HK-2 (cell line): ENCODE measurements around the gene C1orf21.
A peak's percentile ranks its signal among the peaks of the same experiment; 100 is the strongest.
"Not testable (repeated sequence)": the region's sequence is repeated elsewhere in the genome, so short reads cannot be mapped to it uniquely, and the experiment has no call there.

ENCODE experiments used
- DNase-seq: peaks from one replicate; pipeline ENCODE4 v3.0.0-alpha.2; 2018; ENCODE audit not compliant: unreplicated experiment

The C1orf21 gene

GRCh38 chr1:184386312-184387068 is at the start of gene C1orf21:
Gene C1orf21 (plus strand): TSS chr1:184387029. CDS start chr1:184477510, 90,481 bp downstream.
- DNase-seq: peak; percentile 69

DNA sequence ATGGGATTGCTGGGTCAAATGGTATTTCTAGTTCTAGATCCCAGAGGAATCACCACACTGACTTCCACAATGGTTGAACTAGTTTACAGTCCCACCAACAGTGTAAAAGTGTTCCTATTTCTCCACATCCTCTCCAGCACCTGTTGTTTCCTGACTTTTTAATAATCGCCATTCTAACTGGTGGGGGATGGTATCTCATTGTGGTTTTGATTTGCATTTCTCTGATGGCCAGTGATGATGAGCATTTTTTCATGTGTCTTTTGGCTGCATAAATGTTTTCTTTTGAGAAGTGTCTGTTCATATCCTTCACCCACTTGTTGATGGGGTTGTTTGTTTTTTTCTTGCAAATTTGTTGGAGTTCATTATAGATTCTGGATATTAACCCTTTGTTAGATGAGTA is 49.0 kb upstream of the C1orf21 start:
- not testable (repeated sequence) for DNase-seq

GRCh38 chr1:184340984-184341383 is 45.8 kb upstream of the C1orf21 start:
- DNase-seq: no peak

GRCh38 chr1:184350573-184350972 is 36.3 kb upstream of the C1orf21 start:
- no peak for DNase-seq

- no peak for DNase-seq
Observed at GRCh38 chr1:184351416-184351975, 35.3 kb upstream of the C1orf21 start.

DNA sequence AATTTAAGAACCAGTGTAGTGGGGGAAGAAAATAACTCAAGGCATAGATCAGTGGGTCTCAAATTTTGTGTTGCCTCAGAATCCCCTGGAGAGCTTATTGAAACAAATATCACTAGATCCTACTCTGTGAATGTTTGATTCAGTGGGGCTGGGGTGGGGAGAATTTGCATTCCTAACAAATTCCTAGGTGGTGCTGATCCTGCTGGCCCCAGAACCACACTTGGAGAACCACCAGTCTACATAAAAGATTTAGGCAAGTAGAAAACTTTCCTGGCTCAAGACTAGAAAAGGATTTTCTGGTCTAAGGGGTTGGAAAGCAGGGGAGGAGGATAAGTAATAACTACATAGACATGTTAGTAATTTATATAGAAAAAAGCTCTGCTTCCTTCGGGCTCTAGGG is 34.1 kb upstream of the C1orf21 start:
- DNase-seq: no peak

GRCh38 chr1:184354719-184355118 is 32.1 kb upstream of the C1orf21 start:
- DNase-seq: no peak

DNA sequence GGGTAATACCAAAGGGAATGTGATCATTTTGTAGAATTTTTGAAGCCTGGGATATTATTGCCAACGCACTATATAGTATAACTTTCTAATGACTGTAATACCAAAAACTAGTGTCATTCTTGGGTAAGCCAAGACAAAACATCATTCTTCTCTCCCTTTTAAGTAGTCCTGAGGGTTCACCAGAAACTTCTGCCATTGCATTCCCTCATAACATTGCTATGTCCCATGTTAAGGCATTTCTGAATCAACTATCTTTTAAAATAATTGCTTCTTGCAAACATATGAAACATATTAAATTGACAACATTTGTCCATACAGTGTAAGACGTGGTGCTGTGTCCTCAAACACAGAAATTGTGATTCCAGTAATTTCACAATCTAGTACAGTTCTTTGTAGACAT is 29.9 kb upstream of the C1orf21 start:
- no peak for DNase-seq

- no peak for DNase-seq
Observed at GRCh38 chr1:184358256-184358655, 28.6 kb upstream of the C1orf21 start.

- DNase-seq: no peak
Observed at GRCh38 chr1:184359909-184360308, 26.9 kb upstream of the C1orf21 start.

DNA sequence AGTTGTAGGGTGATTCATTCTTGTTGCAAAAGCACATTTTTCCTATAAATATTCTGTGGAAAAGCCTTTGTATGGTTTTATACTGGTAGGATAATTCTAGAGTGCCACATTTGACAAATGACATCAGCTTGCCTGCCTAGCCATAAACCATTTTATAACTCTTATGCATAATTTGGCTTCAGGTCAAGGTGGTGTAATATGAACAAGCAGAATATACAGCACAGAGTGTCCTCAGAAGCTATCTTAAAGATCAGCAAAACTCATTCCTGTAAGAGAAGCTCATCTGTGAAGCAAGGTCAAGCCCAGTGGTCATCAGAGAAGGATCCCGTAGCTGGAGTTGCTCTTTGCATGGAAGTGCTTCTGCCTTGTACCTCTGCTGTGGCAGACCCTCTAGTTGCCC is 24.0 kb upstream of the C1orf21 start:
- DNase-seq: no peak

DNA sequence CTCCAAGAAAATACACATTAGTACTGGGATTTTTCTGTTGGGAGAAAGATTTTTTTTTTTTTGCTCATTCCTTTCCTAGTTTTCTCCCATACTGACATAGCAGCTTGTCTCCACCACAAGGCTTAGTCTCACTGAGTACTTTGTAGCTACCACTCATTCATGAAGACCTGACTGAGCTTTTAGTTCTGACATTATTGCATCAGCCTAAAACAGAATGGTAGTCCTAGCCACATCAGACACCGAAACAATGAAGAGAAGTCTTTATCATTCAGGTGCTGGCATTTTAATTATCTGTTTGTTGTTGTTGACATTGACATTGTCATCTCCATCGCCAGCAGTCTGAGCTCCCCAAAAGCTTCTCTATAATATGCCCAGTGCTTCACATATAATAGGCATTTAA is 21.1 kb upstream of the C1orf21 start:
- no peak for DNase-seq

- DNase-seq: no peak
Observed at GRCh38 chr1:184366997-184367396, 19.8 kb upstream of the C1orf21 start.

DNA sequence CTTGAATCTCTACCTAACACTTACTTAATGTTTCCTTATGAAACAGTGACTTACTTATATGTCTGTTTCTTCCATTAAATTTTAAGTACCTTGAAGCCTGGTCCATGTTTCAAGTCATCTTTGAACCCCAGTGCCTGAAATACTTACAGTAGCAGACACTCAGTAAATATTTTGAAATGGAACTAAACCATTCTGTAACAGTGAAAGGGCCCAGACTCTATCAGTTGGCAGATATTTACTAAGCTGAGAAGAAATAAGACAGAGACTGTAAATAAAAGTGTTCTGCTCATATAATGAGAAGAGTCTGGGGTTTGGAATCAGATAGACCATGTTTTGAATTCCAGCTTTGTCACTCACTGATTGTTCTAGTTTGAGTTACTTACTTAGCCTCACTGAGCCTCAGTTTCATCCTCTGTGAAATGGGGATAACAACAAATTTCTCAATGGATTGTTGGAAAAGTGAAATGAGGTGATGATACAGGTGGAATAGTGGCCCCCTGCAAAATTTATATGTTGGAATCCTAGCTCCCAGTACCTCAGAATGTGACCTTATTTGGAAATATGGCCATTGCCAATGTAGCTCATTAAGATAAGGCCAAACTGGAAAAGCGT is 19.3 kb upstream of the C1orf21 start:
- no peak for DNase-seq

- no peak for DNase-seq
Observed at GRCh38 chr1:184368354-184368753, 18.5 kb upstream of the C1orf21 start.

DNA sequence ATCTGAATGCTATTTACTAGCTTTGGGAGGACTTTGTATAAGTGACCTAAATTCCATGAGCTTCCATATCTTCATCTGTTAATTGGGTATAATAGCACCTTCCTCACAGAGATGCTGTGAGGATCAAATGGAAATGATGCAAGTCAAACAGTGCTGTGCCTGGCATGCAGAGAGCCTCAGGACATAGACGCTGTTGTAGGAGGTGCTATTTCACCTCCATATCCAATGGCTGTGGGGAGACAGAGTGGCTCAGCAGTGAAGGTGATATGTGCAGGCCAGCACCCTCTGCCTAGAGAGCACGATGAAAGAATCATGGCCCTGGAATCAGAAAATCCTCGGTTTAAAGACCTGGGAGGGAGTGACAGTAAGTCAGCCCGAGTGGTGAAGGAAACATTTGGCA is 16.0 kb upstream of the C1orf21 start:
- no peak for DNase-seq

GRCh38 chr1:184373155-184373554 is 13.7 kb upstream of the C1orf21 start:
- DNase-seq: no peak

GRCh38 chr1:184376369-184376768 is 10.5 kb upstream of the C1orf21 start:
- DNase-seq: no peak

- DNase-seq: no peak
Observed at GRCh38 chr1:184379111-184379752, 7.6 kb upstream of the C1orf21 start.

DNA sequence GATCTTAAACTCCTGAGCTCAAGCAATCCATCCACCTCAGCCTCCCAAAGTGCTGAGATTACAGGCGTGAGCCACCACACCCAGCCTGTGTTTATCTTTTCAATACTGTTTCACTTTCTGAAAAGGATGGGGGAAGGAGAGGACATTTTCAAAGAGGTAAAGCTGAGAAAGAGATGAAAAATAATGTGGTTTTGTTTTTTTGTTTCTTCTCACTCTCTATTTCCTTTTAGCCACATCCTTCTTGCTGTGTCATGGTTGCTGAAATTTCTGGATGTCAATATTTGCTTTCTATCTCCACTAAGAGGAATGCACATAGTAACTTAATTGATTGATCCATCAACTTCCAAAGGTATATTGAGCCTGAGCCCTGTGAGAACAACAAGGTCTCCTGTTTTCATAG is 6.4 kb upstream of the C1orf21 start:
- no peak for DNase-seq

DNA sequence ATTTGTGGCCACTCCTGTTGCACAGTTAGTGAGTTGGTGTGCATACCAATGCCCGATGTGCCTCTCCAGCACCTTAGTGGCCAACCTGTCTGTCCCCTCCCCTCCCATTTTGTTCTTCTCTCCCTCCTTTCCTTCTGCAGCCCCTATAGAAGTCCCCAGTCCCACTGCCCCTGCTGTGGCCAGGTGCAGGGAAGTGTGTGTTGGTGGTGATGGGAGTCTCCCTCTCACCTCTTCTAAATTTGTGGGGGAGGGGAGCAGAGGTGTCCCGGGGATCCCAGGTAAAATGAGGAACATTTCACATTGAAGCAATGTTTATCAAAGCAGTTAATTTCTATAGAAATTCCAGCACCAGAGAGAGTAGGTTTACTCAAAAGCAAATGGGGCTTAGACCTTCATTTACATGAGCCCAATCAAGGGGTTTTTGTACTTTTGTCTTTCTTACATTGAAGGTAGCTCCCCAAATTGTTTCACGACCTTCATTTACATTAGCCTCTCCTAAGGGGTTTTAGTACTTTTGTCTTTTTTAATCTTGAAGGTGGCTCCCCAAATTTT is 3.0 kb upstream of the C1orf21 start:
- DNase-seq: no peak

DNA sequence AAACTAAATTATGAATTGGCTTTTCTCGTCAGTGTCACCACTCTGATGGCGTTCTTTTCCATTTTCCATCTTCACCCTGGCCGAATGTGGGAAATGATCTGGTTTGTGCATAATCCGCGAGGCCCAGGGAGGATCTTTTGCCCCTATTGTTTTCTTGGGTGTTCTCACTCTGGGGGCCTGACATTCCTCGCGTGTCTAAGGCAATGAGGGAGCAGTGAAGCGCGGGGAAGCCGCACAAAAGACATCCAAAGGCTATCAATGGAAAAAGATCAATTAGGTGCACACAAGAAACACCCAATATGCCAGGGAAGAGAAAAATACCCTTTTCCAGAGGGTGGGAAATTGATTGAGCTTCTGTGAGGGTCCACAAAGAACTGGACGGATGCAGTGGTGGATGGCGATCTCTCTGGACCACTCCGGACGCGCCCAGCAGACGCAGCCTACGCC is 941 bp upstream of the C1orf21 start:
- DNase-seq: no peak
